K562 (cell line): ENCODE measurements around the gene ACRBP. TPM values are rescaled to one million over a fixed set of nuclear protein-coding genes. Genes with fewer than 3 reads are reported as not detected.

Source experiments
- ATAC-seq: fragments of 200-7000 bp; cut with Tn5 transposase; 3 replicates; pipeline ENCODE4 v1.9.1; 2020; ENCODE audit warnings: moderate library complexity
- BruUV-seq: library from RNA; stranded (reverse); fragments of 400-500 nt; replicated peaks from 2 replicates; lab custom pipeline; 2021; lab: Mats Ljungman, UMichigan
- CTCF ChIA-PET: fragments of 300-600 bp; formaldehyde crosslinking; extraction: SDS; loops from one replicate; lab custom pipeline; 2021; ENCODE audit warnings: low intra/inter-chr PET ratio; lab: Yijun Ruan, JAX
- POLR2A ChIA-PET: fragments of 300-600, 350-650 bp; sonication (Branson Sonifier 250); formaldehyde crosslinking; extraction: SDS; loops from one replicate; lab custom pipeline; 2021; ENCODE audit warnings: antibody characterized with exemption, inconsistent platforms; lab: Yijun Ruan, JAX
- DNase-seq, 4 experiments: peaks; one replicate each; pipeline versions ENCODE4 v3.0.0 to v3.0.0-alpha.2; 2011 to 2018; ENCODE audit warnings: low spot score in 3 of 4, mixed read lengths in 3 of 4; ENCODE audit errors: extremely low read depth in 1 of 4
- FAIRE-seq: peaks from 2 replicates; lab custom pipeline; 2011; peaks lifted over from hg19 to GRCh38; lab: Jason Lieb, UNC
- H2AFZ ChIP-seq: 2 replicates; pipeline ENCODE4 v1.6.0; 2011; ENCODE audit warnings: low read depth, low read length, control low read depth, inconsistent platforms
- H3K27ac ChIP-seq: fragments of 200-600 bp; 3 replicates; pipeline ENCODE4 v1.8.0; 2011; ENCODE audit warnings: low read depth, mild to moderate bottlenecking, control low read depth, inconsistent platforms, low read length, moderate library complexity, mixed read lengths; ENCODE audit errors: extremely low read depth
- H3K27me3 ChIP-seq, 2 experiments: fragments of 300-600 bp in 1 of 2; 2 replicates in 1 of 2; 3 replicates in 1 of 2; pipeline versions ENCODE4 v1.6.0 to v1.8.0; 2011; ENCODE audit warnings: inconsistent platforms in 2 of 2, low read length in 2 of 2, mild to moderate bottlenecking in 1 of 2, mixed read lengths in 1 of 2, moderate library complexity in 1 of 2; ENCODE audit not compliant: control insufficient read depth in 2 of 2, insufficient read depth in 2 of 2
- H3K36me3 ChIP-seq: fragments of 300-600 bp; 3 replicates; pipeline ENCODE4 v1.8.0; 2011; ENCODE audit warnings: mild to moderate bottlenecking, low read length, inconsistent platforms; ENCODE audit not compliant: control insufficient read depth, insufficient read depth
- H3K4me1 ChIP-seq, 2 experiments: fragments of 200-600 bp in 1 of 2; replicated peaks in 1 of 2; 2 replicates in 1 of 2; 3 replicates in 1 of 2; pipeline versions ENCODE4 v1.5.1 to v1.8.0; 2011; ENCODE audit warnings: inconsistent platforms in 2 of 2, low read length in 2 of 2, mild to moderate bottlenecking in 1 of 2, mixed read lengths in 1 of 2, moderate library complexity in 1 of 2; ENCODE audit not compliant: control insufficient read depth in 2 of 2, insufficient read depth in 2 of 2
- H3K4me2 ChIP-seq: 2 replicates; pipeline ENCODE4 v1.6.1; 2011; ENCODE audit warnings: low read length, control low read depth, inconsistent platforms, mixed read lengths; ENCODE audit not compliant: insufficient read depth
- H3K4me3 ChIP-seq: fragments of 200-600 bp; sonication (generic), shearing (Covaris generic); 2 replicates; pipeline ENCODE4 v1.5.1; 2016; ENCODE audit warnings: control low read depth, inconsistent platforms
- H3K79me2 ChIP-seq: fragments of 200-600 bp; 3 replicates; pipeline ENCODE4 v1.8.0; 2011; ENCODE audit warnings: low read length, inconsistent platforms; ENCODE audit not compliant: control insufficient read depth, insufficient read depth
- H3K9ac ChIP-seq, 2 experiments: 2 replicates each; pipeline versions ENCODE4 v1.6.0 to v1.6.1; 2011; ENCODE audit warnings: low read depth in 2 of 2, low read length in 2 of 2, control low read depth in 1 of 2, inconsistent platforms in 1 of 2, mild to moderate bottlenecking in 1 of 2, mixed read lengths in 1 of 2; ENCODE audit not compliant: insufficient read depth in 1 of 2
- H3K9me1 ChIP-seq: one replicate; pipeline ENCODE4 v1.6.0; 2011; ENCODE audit warnings: inconsistent platforms, mild to moderate bottlenecking, low read length, moderate library complexity; ENCODE audit not compliant: control insufficient read depth, insufficient read depth
- H3K9me3 ChIP-seq: replicated peaks from 2 replicates; pipeline ENCODE4 v1.5.1; 2011; ENCODE audit warnings: low read depth, low read length, inconsistent platforms; ENCODE audit not compliant: control insufficient read depth, insufficient read depth
- H4K20me1 ChIP-seq: replicated peaks from 2 replicates; pipeline ENCODE4 v1.6.1; 2011; ENCODE audit warnings: low read length, inconsistent platforms, mixed read lengths; ENCODE audit not compliant: control insufficient read depth, insufficient read depth
- ADNP ChIP-seq: fragments of 200-800 bp; sonication (Bioruptor generic); IDR thresholded peaks from 2 replicates; pipeline ENCODE4 v1.6.1; 2016; ENCODE audit warnings: missing genetic modification characterization, missing compliant biosample characterization
- ARID4B ChIP-seq: sonication (generic); formaldehyde crosslinking; IDR thresholded peaks from 2 replicates; pipeline ENCODE4 v1.8.0; 2022; ENCODE audit warnings: mild to moderate bottlenecking, missing genetic modification reagents
- E2F6 ChIP-seq, 2 experiments: IDR thresholded peaks; 2 replicates each; pipeline ENCODE4 v1.6.1; 2011; ENCODE audit warnings: borderline replicate concordance in 1 of 2, control low read depth in 1 of 2, low read depth in 1 of 2, low read length in 1 of 2, mild to moderate bottlenecking in 1 of 2, mixed read lengths in 1 of 2, moderate library complexity in 1 of 2; ENCODE audit not compliant: insufficient read depth in 1 of 2, insufficient read length in 1 of 2, poor library complexity in 1 of 2, severe bottlenecking in 1 of 2; ENCODE audit errors: extremely low read depth in 1 of 2
- MEF2D ChIP-seq: conservative IDR thresholded peaks from 2 replicates; pipeline ENCODE4 v1.6.1; 2016; ENCODE audit warnings: low read depth, missing genetic modification characterization, missing compliant biosample characterization
- NR2C1 ChIP-seq, 2 experiments: fragments of 450-650 bp; IDR thresholded peaks; 2 replicates each; pipeline ENCODE4 v1.6.1; 2017; ENCODE audit warnings: mild to moderate bottlenecking in 2 of 2, antibody characterized with exemption in 1 of 2, inconsistent platforms in 1 of 2, missing compliant biosample characterization in 1 of 2, missing genetic modification characterization in 1 of 2
- PHF8 ChIP-seq: fragments of 200-600 bp; sonication (generic); IDR thresholded peaks from 2 replicates; pipeline ENCODE4 v1.6.1; 2012; ENCODE audit warnings: mixed run types, mild to moderate bottlenecking, inconsistent platforms, low read length, moderate library complexity, borderline replicate concordance
- RFX1 ChIP-seq: fragments of 450-650 bp; IDR thresholded peaks from 2 replicates; pipeline ENCODE4 v1.6.1; 2016; ENCODE audit warnings: mild to moderate bottlenecking, moderate library complexity
- SPI1 ChIP-seq: IDR thresholded peaks from 2 replicates; pipeline ENCODE4 v1.6.1; 2011; ENCODE audit warnings: low read depth, low read length, control low read depth, borderline replicate concordance
- STAT5B ChIP-seq: fragments of 250-450 bp; sonication (Bioruptor Pico); IDR thresholded peaks from 2 replicates; pipeline ENCODE4 v1.8.0; 2021; ENCODE audit warnings: mild to moderate bottlenecking, inconsistent platforms
- WGBS: fragments of 100-300 bp; shearing (Covaris generic); methylation state at CpG from one replicate; pipeline ENCODE4 v1.1.6; 2016; ENCODE audit warnings: low coverage, mixed read lengths; ENCODE audit not compliant: insufficient coverage; ENCODE audit errors: missing lambda C conversion rate; 5-methylcytosine and 5-hydroxymethylcytosine counted together
- in situ Hi-C: fragments of 300-500 bp; cut with MboI; formaldehyde crosslinking; loops from 4 replicates; pipeline ENCODE4 v1.15.0; 2018; ENCODE audit warnings: inconsistent platforms, mixed read lengths
- intact Hi-C: fragments of 100-400 bp; cut with micrococcal nuclease; formaldehyde crosslinking; loops from 2 replicates; pipeline ENCODE4 v1.14.2; 2022
- polyA plus RNA-seq, 8 experiments: library from polyadenylated mRNA; depleted of rRNA in 4 of 8; stranded (reverse) in 5 of 8; unstranded in 3 of 8; fragments of >200 nt; fragmentation: Nextera tagmentation in 2 of 8; fragmentation: Illumina TruSeq in 1 of 8; extraction: Ambion mirVana in 2 of 8; extraction: Trizol in 1 of 8; gene quantifications; 2 replicates each; pipeline versions ENCODE4 v1.2.1 to v1.2.3, GENCODE V29; 2011 to 2014; ENCODE audit warnings: inconsistent platforms in 1 of 8, missing spikeins in 1 of 8
- total RNA-seq, 7 experiments: library from RNA; depleted of rRNA in 6 of 7; stranded (reverse); fragments of >200 nt in 6 of 7; fragmentation: Illumina TruSeq in 2 of 7; extraction: Trizol in 2 of 7; gene quantifications; 2 replicates each; pipeline versions ENCODE4 v1.2.1 to v1.2.3, GENCODE V29; 2011 to 2021; ENCODE audit warnings: low replicate concordance in 1 of 7
- TF ChIP-seq, protein P1 (sequence below): fragments of 250-450 bp; sonication (Bioruptor Pico); IDR thresholded peaks from 2 replicates; pipeline ENCODE4 v1.8.0; 2022; ENCODE audit warnings: moderate library complexity, mild to moderate bottlenecking, inconsistent platforms

ACRBP gene
- total and polyA plus RNA-seq, 9 of the 15 experiments (the other 6 are each of a cell fraction or from before 2014, with no cell fraction given): 3.1 to 31.8 (median 8.4) TPM

DNA sequence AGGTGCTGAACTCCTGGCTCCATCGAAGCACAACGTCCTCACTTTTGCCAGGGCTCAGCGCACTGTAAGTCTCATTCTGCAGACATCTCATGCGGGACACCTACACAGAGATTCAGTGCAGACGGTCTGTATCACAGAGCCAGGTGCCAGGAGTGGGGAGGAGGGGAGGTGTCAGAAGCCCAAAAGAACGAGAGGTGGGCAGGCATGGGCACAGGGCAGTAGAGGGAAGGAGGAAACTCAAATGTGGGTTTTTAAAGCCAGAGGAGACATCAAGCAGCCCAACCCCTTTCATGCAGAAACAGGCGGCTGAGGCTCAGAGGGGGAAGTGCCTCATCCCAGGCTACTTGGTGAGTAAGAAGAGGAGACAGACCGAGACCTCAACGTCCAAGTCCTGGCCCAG, 8.9 kb downstream of the ACRBP start:
- peak overlapping the region; percentile 81 for H3K4me2 ChIP-seq
- H3K79me2 ChIP-seq: peaks cover 37% of the 10 kb centered on the region
- H3K9me1 ChIP-seq: no peaks in the 10 kb centered on the region
- 42% methylated on average over 6 of the region's 9 CpGs for WGBS
- peak; percentile 4; the same call in 2 of the 3 replicates for ATAC-seq
- peak in 1 of 4 experiments; percentile 37 for DNase-seq
- ChIA-PET CTCF (no interaction called here), POLR2A (no interaction called here)
- H3K27ac ChIP-seq: peak overlapping the region; percentile 97
- no peaks in the 10 kb centered on the region; the same call in 2 of the 3 replicates for H3K36me3 ChIP-seq
- H3K4me1 ChIP-seq: peaks cover 45 to 53% of the 10 kb centered on the region in 2 experiments; a peak in 4 of 5 replicates
- no peaks in the 10 kb centered on the region for H3K27me3 ChIP-seq
- H3K4me3 ChIP-seq: peak overlapping the region; percentile 37
- no peaks in the 10 kb centered on the region for H4K20me1 ChIP-seq
- H3K9me3 ChIP-seq: no peaks in the 10 kb centered on the region; the same call in 1 of the 2 replicates
- intact Hi-C loops: loop anchor here (2.0 kb wide), 1 partner anchor 24 kb away; the partner anchor contains the start of gene ING4
- peak overlapping the region; percentile 76; the same call in 1 of the 2 replicates for H2AFZ ChIP-seq
- no peak for FAIRE-seq
- in situ Hi-C loops: no loop called here
- no TSS peak for BruUV-seq
- no peak for TF ChIP-seq ADNP (tag)
- TF ChIP-seq, protein P1, sequence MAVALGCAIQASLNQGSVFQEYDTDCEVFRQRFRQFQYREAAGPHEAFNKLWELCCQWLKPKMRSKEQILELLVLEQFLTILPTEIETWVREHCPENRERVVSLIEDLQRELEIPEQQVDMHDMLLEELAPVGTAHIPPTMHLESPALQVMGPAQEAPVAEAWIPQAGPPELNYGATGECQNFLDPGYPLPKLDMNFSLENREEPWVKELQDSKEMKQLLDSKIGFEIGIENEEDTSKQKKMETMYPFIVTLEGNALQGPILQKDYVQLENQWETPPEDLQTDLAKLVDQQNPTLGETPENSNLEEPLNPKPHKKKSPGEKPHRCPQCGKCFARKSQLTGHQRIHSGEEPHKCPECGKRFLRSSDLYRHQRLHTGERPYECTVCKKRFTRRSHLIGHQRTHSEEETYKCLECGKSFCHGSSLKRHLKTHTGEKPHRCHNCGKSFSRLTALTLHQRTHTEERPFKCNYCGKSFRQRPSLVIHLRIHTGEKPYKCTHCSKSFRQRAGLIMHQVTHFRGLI (CRISPR knock-in tag): peak; percentile 71; the same call in 1 of the 2 replicates
- TF ChIP-seq NR2C1 (IDR thresholded peaks at IDR 0.05): no peak
- no peak for TF ChIP-seq NR2C1 (tag; IDR thresholded peaks at IDR 0.05)
- peak; percentile 2; the same call in 1 of the 2 replicates for TF ChIP-seq PHF8
- TF ChIP-seq SPI1: peak; percentile 72
- no peak for TF ChIP-seq RFX1
- peak; percentile 51; the same call in 1 of the 2 replicates for TF ChIP-seq ARID4B
- TF ChIP-seq MEF2D (tag): no peak
- peak in 1 of 2 experiments; percentile 10 for TF ChIP-seq E2F6 (IDR thresholded peaks at IDR 0.05; ENCODE audit: borderline replicate concordance in 1 of 2, extremely low read depth in 1 of 2, insufficient read depth in 1 of 2, insufficient read length in 1 of 2, low read depth in 1 of 2, low read length in 1 of 2, poor library complexity in 1 of 2, severe bottlenecking in 1 of 2)
- no peak for TF ChIP-seq STAT5B
- peak overlapping the region; percentile 77 to 89 for H3K9ac ChIP-seq
